Lower leg skin (tissue), 4 donors: ENCODE measurements around the gene CHIT1. TPM values are rescaled to one million over a fixed set of nuclear protein-coding genes. Genes with fewer than 3 reads are reported as not detected.

ENCODE experiments used
- DNase-seq, 2 donors: peaks; one replicate each; pipeline ENCODE4 v3.0.0-alpha.2; 2019; ENCODE audit warnings: low spot score in 2 of 2
- H3K4me3 ChIP-seq: fragments of 200-600 bp; sonication (generic); 2 replicates; pipeline ENCODE4 v1.5.1; 2017; ENCODE audit warnings: mild to moderate bottlenecking, low read depth; ENCODE audit not compliant: poor library complexity, severe bottlenecking
- CTCF ChIP-seq, 3 donors: fragments of 450-650 bp; IDR thresholded peaks; one replicate each; pipeline ENCODE4 v1.5.1; 2016; ENCODE audit warnings: antibody characterized with exemption in 3 of 3, mild to moderate bottlenecking in 3 of 3, moderate library complexity in 2 of 3
- POLR2A ChIP-seq, 2 donors: fragments of 450-650 bp; IDR thresholded peaks; one replicate each; pipeline ENCODE4 v1.6.1; 2016 to 2017; ENCODE audit warnings: antibody characterized with exemption in 2 of 2, mild to moderate bottlenecking in 1 of 2, moderate library complexity in 1 of 2
- WGBS, 2 donors: methylation state at CpG; one replicate each; pipeline ENCODE4 v1.1.5; 2018; 5-methylcytosine and 5-hydroxymethylcytosine counted together
- intact Hi-C: fragments of 100-400 bp; cut with DNase I; formaldehyde crosslinking; loops from one replicate; pipeline ENCODE4 v1.15.0; 2023; ENCODE audit warnings: low total_unique reads
- total RNA-seq, 4 donors: library from RNA; depleted of rRNA; stranded (reverse); fragments of >200 nt; gene quantifications; one replicate each; pipeline ENCODE4 v1.1.0, GENCODE V29; 2016

Gene CHIT1
- total RNA-seq, 4 donors from 2014 or later: 0.61 to 8.3 TPM; not detected in 2

- 94 to 97% methylated on average over 10 of the region's 10 CpGs for WGBS, 2 donors
- no peak for TF ChIP-seq CTCF (IDR thresholded peaks at IDR 0.05)
- TF ChIP-seq POLR2A (IDR thresholded peaks at IDR 0.05): no peak
- no peak overlapping the region for H3K4me3 ChIP-seq
- intact Hi-C loops: no loop called here
- no peak for DNase-seq
Measured at GRCh38 chr1:203179667-203180005, 49.8 kb downstream of the CHIT1 start.

GRCh38 chr1:203178821-203179666 lies 50.4 kb downstream of the CHIT1 start:
- no peak for DNase-seq
- no peak overlapping the region for H3K4me3 ChIP-seq
- 95 to 96% methylated on average over 8 to 14 of the region's 14 CpGs for WGBS, 2 donors
- TF ChIP-seq POLR2A (IDR thresholded peaks at IDR 0.05) (no peak), CTCF (IDR thresholded peaks at IDR 0.05) (no peak)
- intact Hi-C loops: no loop called here

- TF ChIP-seq CTCF (IDR thresholded peaks at IDR 0.05) (no peak), POLR2A (IDR thresholded peaks at IDR 0.05) (no peak)
- 73 to 82% methylated on average over 5 of the region's 5 CpGs for WGBS, 2 donors
Measured at GRCh38 chr1:203178083-203178482, 51.4 kb downstream of the CHIT1 start.

GRCh38 chr1:203177470-203178039 lies 51.9 kb downstream of the CHIT1 start:
- no peak for DNase-seq
- no peak overlapping the region for H3K4me3 ChIP-seq
- 56 to 61% methylated on average over 9 of the region's 9 CpGs for WGBS, 2 donors
- TF ChIP-seq CTCF (IDR thresholded peaks at IDR 0.05): no peak
- no peak for TF ChIP-seq POLR2A (IDR thresholded peaks at IDR 0.05)
- intact Hi-C loops: no loop called here

More at GRCh38 chr1:203178083-203178482, 51.4 kb downstream of the CHIT1 start:
- H3K4me3 ChIP-seq: no peak overlapping the region
- DNase-seq: no peak
- intact Hi-C loops: no loop called here

GRCh38 chr1:203177036-203177405 lies 52.5 kb downstream of the CHIT1 start:
- 90 to 91% methylated on average over 6 of the region's 6 CpGs for WGBS, 2 donors
- DNase-seq: no peak
- no peak overlapping the region for H3K4me3 ChIP-seq
- TF ChIP-seq POLR2A (IDR thresholded peaks at IDR 0.05): no peak
- TF ChIP-seq CTCF (IDR thresholded peaks at IDR 0.05): no peak
- intact Hi-C loops: no loop called here
